Left lung (tissue), 10 donors: ENCODE results near the gene RIPOR3. TPM values are rescaled to one million over a fixed set of nuclear protein-coding genes. Genes with fewer than 3 reads are reported as not detected.

Source experiments
- ATAC-seq: fragments of 200-7000 bp; cut with Tn5 transposase; one replicate; pipeline ENCODE4 v1.9.1; 2020; ENCODE audit warnings: moderate library complexity
- DNase-seq, 4 donors: peaks; one replicate each; pipeline ENCODE4 v3.0.0-alpha.2; 2013 to 2020
- H3K27ac ChIP-seq, 2 donors: fragments of 200-600 bp; sonication (generic) in 1 of 2; one replicate each; pipeline versions ENCODE4 v1.5.0 to v1.8.0; 2020 to 2021
- H3K27me3 ChIP-seq, 2 donors: fragments of 200-600 bp; sonication (generic) in 1 of 2; one replicate each; pipeline versions ENCODE4 v1.5.0 to v1.8.0; 2020 to 2021
- H3K36me3 ChIP-seq, 2 donors: fragments of 200-600 bp; sonication (generic) in 1 of 2; one replicate each; pipeline versions ENCODE4 v1.5.0 to v1.8.0; 2020 to 2021
- H3K4me1 ChIP-seq, 2 donors: fragments of 200-600 bp; one replicate each; pipeline ENCODE4 v1.8.0; 2021
- H3K4me3 ChIP-seq, 2 donors: fragments of 200-600 bp; sonication (generic) in 1 of 2; one replicate each; pipeline versions ENCODE4 v1.5.0 to v1.8.0; 2020 to 2021; ENCODE audit warnings: mild to moderate bottlenecking in 1 of 2
- H3K9me3 ChIP-seq, 2 donors: fragments of 200-600 bp; sonication (generic) in 1 of 2; one replicate each; pipeline versions ENCODE4 v1.5.0 to v1.8.0; 2020 to 2021
- CTCF ChIP-seq, 2 donors: fragments of 200-600 bp; sonication (generic) in 1 of 2; IDR thresholded peaks; one replicate each; pipeline versions ENCODE4 v1.5.0 to v1.8.0; 2021; ENCODE audit warnings: antibody characterized with exemption in 2 of 2
- intact Hi-C, 2 donors: fragments of 100-400 bp; cut with DNase I; formaldehyde crosslinking; loops; one replicate each; pipeline versions ENCODE4 v1.11.2 to v1.14.2; 2022
- polyA plus RNA-seq, 6 donors: library from polyadenylated mRNA; unstranded; fragments of 120-200 nt; gene quantifications; one replicate each; pipeline ENCODE4 v1.2.1, GENCODE V29; 2013; ENCODE audit not compliant: insufficient read length in 6 of 6
- total RNA-seq, 2 donors: library from RNA; stranded (reverse); fragmentation: NEBNext Ultra II Directional; extraction: Animal tissue kit (Norgen Biotek cat#: 25700); gene quantifications; one replicate each; pipeline ENCODE4 v1.2.1, GENCODE V29; 2021
- donor health status: DM: no; HTN: yes; CAD: no.
- donor health status: DM: no; HTN: no; CAD: no.

The RIPOR3 gene
- total and polyA plus RNA-seq, 8 donors = 2.0 to 7.0 (median 2.8) TPM

GRCh38 chr20:50636601-50637540 lies 54.5 kb downstream of the RIPOR3 start:
- TF ChIP-seq CTCF (IDR thresholded peaks at IDR 0.05) = no peak
- H3K27me3 ChIP-seq = no peaks in the 10 kb centered on the region
- intact Hi-C loops = no loop called here
- no peak overlapping the region for H3K4me3 ChIP-seq
- ATAC-seq (no peak), DNase-seq (no peak)
- H3K4me1 ChIP-seq = peaks cover 7 to 32% of the 10 kb centered on the region in 2 donors
- no peaks in the 10 kb centered on the region for H3K9me3 ChIP-seq
- H3K36me3 ChIP-seq = no peaks in the 10 kb centered on the region
- peak overlapping the region in 1 of 2 donors; percentile 57 for H3K27ac ChIP-seq

GRCh38 chr20:50635676-50636600 lies 55.4 kb downstream of the RIPOR3 start:
- H3K27ac ChIP-seq = peak overlapping the region in 1 of 2 donors; percentile 57
- H3K27me3 ChIP-seq = no peaks in the 10 kb centered on the region
- intact Hi-C loops = no loop called here
- H3K4me3 ChIP-seq = no peak overlapping the region
- peak; percentile 51 to 85 (median 64) for DNase-seq
- peak; percentile 89 for ATAC-seq
- H3K36me3 ChIP-seq = no peaks in the 10 kb centered on the region
- peak; percentile 66 to 78 for TF ChIP-seq CTCF (IDR thresholded peaks at IDR 0.05)
- H3K4me1 ChIP-seq = peaks cover 7 to 26% of the 10 kb centered on the region in 2 donors
- H3K9me3 ChIP-seq = no peaks in the 10 kb centered on the region

GRCh38 chr20:50635014-50635557 lies 56.3 kb downstream of the RIPOR3 start:
- Histone ChIP-seq H3K36me3 (no peaks in the 10 kb centered on the region), H3K4me3 (no peak overlapping the region), H3K9me3 (no peaks in the 10 kb centered on the region), H3K4me1 (peaks cover 7 to 23% of the 10 kb centered on the region in 2 donors), H3K27ac (no peak overlapping the region), H3K27me3 (no peaks in the 10 kb centered on the region)
- no peak for ATAC-seq
- TF ChIP-seq CTCF (IDR thresholded peaks at IDR 0.05) = no peak
- no peak for DNase-seq
- intact Hi-C loops = no loop called here

GRCh38 chr20:50634191-50634590 lies 57.2 kb downstream of the RIPOR3 start:
- no peaks in the 10 kb centered on the region for H3K27me3 ChIP-seq
- no peaks in the 10 kb centered on the region for H3K9me3 ChIP-seq
- H3K4me3 ChIP-seq = no peak overlapping the region
- ATAC-seq = no peak
- no peaks in the 10 kb centered on the region for H3K36me3 ChIP-seq
- peaks cover 7 to 23% of the 10 kb centered on the region in 2 donors for H3K4me1 ChIP-seq
- no peak overlapping the region for H3K27ac ChIP-seq
- DNase-seq = no peak
- no peak for TF ChIP-seq CTCF (IDR thresholded peaks at IDR 0.05)
- intact Hi-C loops = no loop called here
